IMR-90 (cell line): ENCODE results near the gene C19orf25.

Experiments
- CEBPB ChIP-seq: IDR thresholded peaks from 2 replicates; pipeline ENCODE4 v1.6.1; 2012; ENCODE audit warnings: low read depth, low read length, improper control_type of control experiment
- CTCF ChIP-seq: conservative IDR thresholded peaks from 2 replicates; pipeline ENCODE4 v1.5.1; 2012; ENCODE audit warnings: mild to moderate bottlenecking, low read depth, low read length, improper control_type of control experiment
- FOS ChIP-seq: fragments of 150-350 bp; IDR thresholded peaks from 2 replicates; pipeline ENCODE4 v1.6.1; 2016; ENCODE audit warnings: low read depth, low read length
- MAFK ChIP-seq: IDR thresholded peaks from 2 replicates; pipeline ENCODE4 v1.6.1; 2012; ENCODE audit warnings: low read depth, low read length, improper control_type of control experiment
- MXI1 ChIP-seq: IDR thresholded peaks from 2 replicates; pipeline ENCODE4 v1.6.1; 2012; ENCODE audit warnings: low read depth, mild to moderate bottlenecking, low read length, moderate library complexity, borderline replicate concordance
- POLR2A ChIP-seq: IDR thresholded peaks from 2 replicates; pipeline ENCODE4 v1.6.1; 2012; ENCODE audit warnings: mild to moderate bottlenecking, low read depth, low read length
- RAD21 ChIP-seq: IDR thresholded peaks from 2 replicates; pipeline ENCODE4 v1.6.1; 2012; ENCODE audit warnings: low read length, improper control_type of control experiment
- RCOR1 ChIP-seq: IDR thresholded peaks from 2 replicates; pipeline ENCODE4 v1.6.1; 2012; ENCODE audit warnings: mild to moderate bottlenecking, low read length, improper control_type of control experiment; ENCODE audit not compliant: insufficient replicate concordance
- RFX5 ChIP-seq: IDR thresholded peaks from 2 replicates; pipeline ENCODE4 v1.8.0; 2012; ENCODE audit warnings: low read depth, mild to moderate bottlenecking, low read length, moderate library complexity
- TF ChIP-seq, protein P1 (sequence below): fragments of 150-350 bp; IDR thresholded peaks from 2 replicates; pipeline ENCODE4 v1.6.1; 2016; ENCODE audit warnings: low read depth, mild to moderate bottlenecking, low read length, moderate library complexity, borderline replicate concordance

DNA sequence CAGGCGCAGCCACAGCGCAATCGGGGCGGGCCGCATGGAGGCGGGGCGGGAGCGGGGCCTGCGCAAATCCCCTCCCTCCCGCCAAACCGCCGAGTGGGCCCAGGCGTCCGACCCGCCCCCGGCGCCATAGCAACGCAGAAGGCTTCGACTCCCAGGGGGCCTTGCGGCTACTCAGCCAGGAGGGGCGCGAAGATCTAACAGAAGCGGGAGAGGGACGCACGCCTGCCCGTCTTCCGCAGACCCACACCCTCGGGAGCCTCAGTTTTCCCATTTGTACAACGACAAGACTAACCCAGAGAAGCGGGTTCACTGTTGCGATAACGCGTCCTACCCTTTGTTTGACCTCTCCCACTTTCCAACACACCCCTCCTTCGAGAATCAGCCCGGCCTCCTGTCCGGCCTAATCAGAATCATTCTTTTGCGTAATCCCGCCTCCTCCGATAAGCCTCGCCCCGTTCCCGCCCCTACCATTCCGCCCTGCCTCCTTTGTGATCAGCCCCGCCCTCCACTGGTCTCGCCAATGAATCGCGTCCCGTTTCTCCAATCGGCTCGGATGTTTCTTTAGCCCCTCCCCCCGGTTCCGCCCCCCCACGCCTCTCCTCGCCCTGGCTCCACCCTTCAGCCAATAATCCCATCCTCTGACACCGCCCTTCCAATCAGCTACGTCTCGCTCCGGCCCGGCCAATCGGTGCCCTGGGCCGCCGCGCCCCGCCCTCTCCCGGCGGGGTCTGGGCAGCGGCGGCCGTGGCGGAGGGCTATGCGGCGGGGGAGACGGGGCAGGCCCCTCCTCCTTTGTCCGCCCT lies 11.5 kb upstream of the C19orf25 start, which contains the start of gene PCSK4:
- no peak for TF ChIP-seq CTCF
- TF ChIP-seq CEBPB = peak; percentile 94
- TF ChIP-seq MXI1 = peak; percentile 73; the same call in 1 of the 2 replicates
- TF ChIP-seq MAFK = no peak
- TF ChIP-seq POLR2A = no peak
- TF ChIP-seq RFX5 = no peak
- TF ChIP-seq, protein P1, sequence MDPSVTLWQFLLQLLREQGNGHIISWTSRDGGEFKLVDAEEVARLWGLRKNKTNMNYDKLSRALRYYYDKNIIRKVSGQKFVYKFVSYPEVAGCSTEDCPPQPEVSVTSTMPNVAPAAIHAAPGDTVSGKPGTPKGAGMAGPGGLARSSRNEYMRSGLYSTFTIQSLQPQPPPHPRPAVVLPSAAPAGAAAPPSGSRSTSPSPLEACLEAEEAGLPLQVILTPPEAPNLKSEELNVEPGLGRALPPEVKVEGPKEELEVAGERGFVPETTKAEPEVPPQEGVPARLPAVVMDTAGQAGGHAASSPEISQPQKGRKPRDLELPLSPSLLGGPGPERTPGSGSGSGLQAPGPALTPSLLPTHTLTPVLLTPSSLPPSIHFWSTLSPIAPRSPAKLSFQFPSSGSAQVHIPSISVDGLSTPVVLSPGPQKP = no peak
- TF ChIP-seq RAD21 = no peak
- TF ChIP-seq RCOR1 = no peak
- no peak for TF ChIP-seq FOS
